ENCODE measurements around the gene UBE3B.

UBE3B gene

GRCh38 chr12:109553483-109553882 lies 76.0 kb downstream of the UBE3B start:
- Histone ChIP-seq H3K4me1 (ENCODE audit: control insufficient read depth, insufficient read depth, low read length) (no peaks in the 10 kb centered on the region), H3K9ac (ENCODE audit: low read depth, low read length) (no peak overlapping the region), H3K4me3 (ENCODE audit: low read depth, low read length) (no peak overlapping the region), H3K36me3 (ENCODE audit: control insufficient read depth, insufficient read depth, low read length) (no peaks in the 10 kb centered on the region), H3K9me3 (ENCODE audit: control insufficient read depth, insufficient read depth, low read length) (no peaks in the 10 kb centered on the region), H3K27me3 (ENCODE audit: control insufficient read depth, insufficient read depth, low read length) (no peaks in the 10 kb centered on the region)

DNA sequence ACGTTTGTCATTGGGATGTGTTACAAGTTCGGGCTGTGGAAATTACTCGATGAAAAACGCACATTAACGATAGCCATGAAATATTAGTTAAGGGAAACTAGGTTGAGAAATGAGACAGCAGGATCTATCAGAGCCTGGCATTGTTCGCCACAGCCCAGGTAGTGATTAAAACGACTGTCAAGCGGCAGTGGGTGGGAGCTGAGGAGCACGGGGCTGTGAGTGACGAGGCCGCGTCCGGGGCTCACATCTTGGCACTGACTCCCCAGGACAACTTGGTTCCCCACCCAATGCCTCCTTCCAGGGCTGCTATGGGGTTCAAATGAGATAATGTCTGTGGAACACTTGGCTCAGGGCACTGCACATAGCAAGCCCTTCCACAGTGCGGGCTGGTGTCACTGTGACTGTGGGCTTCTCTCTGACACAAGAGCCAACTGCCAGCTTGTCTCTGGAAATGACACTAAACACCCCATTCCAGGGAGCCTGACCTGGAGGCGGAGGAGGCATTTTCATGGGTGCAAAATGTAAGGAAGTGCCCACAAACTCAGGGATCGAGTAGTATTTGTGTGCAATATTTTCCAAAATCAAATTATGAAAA lies 76.6 kb downstream of the UBE3B start:
- Histone ChIP-seq H3K9ac (ENCODE audit: low read depth, low read length) (no peak overlapping the region), H3K36me3 (ENCODE audit: control insufficient read depth, insufficient read depth, low read length) (no peaks in the 10 kb centered on the region), H3K27me3 (ENCODE audit: control insufficient read depth, insufficient read depth, low read length) (no peaks in the 10 kb centered on the region), H3K9me3 (ENCODE audit: control insufficient read depth, insufficient read depth, low read length) (no peaks in the 10 kb centered on the region), H3K4me3 (ENCODE audit: low read depth, low read length) (no peak overlapping the region), H3K4me1 (ENCODE audit: control insufficient read depth, insufficient read depth, low read length) (no peaks in the 10 kb centered on the region)

GRCh38 chr12:109554761-109555160 lies 77.3 kb downstream of the UBE3B start:
- Histone ChIP-seq H3K4me3 (ENCODE audit: low read depth, low read length) (no peak overlapping the region), H3K9me3 (ENCODE audit: control insufficient read depth, insufficient read depth, low read length) (no peaks in the 10 kb centered on the region), H3K36me3 (ENCODE audit: control insufficient read depth, insufficient read depth, low read length) (no peaks in the 10 kb centered on the region), H3K9ac (ENCODE audit: low read depth, low read length) (no peak overlapping the region), H3K4me1 (ENCODE audit: control insufficient read depth, insufficient read depth, low read length) (no peaks in the 10 kb centered on the region), H3K27me3 (ENCODE audit: control insufficient read depth, insufficient read depth, low read length) (no peaks in the 10 kb centered on the region)

DNA sequence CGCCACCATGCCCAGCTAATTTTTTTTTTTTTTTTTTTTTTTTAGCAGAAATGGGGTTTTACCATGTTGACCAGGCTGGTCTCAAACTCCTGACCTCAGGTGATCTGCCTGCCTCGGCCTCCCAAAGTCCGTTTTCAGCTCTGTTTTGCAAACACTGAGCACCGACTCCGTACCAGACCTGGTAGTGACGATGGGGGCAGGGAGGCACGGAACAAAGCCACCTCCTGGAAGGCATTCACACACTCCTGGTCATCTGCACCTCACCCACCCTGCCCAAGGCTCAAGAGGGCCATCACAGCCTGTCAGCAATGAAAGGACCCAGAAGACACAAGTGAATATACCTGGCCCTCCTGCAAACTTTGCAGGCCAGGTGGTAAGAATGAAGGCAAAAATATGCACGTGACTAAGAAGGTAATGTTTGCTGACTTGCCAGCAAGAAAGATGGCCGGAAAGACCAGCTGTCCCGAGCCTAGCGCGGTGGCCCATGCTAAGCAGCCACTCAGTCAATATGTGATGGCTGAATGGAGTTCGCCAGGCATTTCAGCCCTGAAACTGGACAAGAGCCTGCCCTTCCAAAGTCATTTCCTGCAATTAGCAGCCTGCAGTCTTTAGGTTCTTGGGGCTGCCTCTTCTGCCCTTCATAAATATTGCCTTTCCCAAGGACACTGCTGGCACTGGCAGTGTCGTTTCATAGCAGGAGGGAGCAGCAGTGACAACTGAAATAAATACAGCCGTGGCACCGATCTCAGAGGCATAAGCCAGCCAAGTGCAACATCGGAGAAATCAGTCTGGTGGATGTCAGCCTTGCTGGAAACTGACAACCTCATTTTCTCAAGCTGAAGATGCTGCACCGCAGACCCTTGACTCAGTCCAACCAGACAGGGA lies 78.2 kb downstream of the UBE3B start:
- Histone ChIP-seq H3K9me3 (ENCODE audit: control insufficient read depth, insufficient read depth, low read length) (no peaks in the 10 kb centered on the region), H3K9ac (ENCODE audit: low read depth, low read length) (no peak overlapping the region), H3K4me1 (ENCODE audit: control insufficient read depth, insufficient read depth, low read length) (no peaks in the 10 kb centered on the region), H3K4me3 (ENCODE audit: low read depth, low read length) (no peak overlapping the region), H3K36me3 (ENCODE audit: control insufficient read depth, insufficient read depth, low read length) (no peaks in the 10 kb centered on the region), H3K27me3 (ENCODE audit: control insufficient read depth, insufficient read depth, low read length) (no peaks in the 10 kb centered on the region)

GRCh38 chr12:109557200-109557599 lies 79.8 kb downstream of the UBE3B start:
- Histone ChIP-seq H3K36me3 (ENCODE audit: control insufficient read depth, insufficient read depth, low read length) (no peaks in the 10 kb centered on the region), H3K27me3 (ENCODE audit: control insufficient read depth, insufficient read depth, low read length) (no peaks in the 10 kb centered on the region), H3K4me1 (ENCODE audit: control insufficient read depth, insufficient read depth, low read length) (no peaks in the 10 kb centered on the region), H3K4me3 (ENCODE audit: low read depth, low read length) (no peak overlapping the region), H3K9me3 (ENCODE audit: control insufficient read depth, insufficient read depth, low read length) (no peaks in the 10 kb centered on the region), H3K9ac (ENCODE audit: low read depth, low read length) (no peak overlapping the region)

DNA sequence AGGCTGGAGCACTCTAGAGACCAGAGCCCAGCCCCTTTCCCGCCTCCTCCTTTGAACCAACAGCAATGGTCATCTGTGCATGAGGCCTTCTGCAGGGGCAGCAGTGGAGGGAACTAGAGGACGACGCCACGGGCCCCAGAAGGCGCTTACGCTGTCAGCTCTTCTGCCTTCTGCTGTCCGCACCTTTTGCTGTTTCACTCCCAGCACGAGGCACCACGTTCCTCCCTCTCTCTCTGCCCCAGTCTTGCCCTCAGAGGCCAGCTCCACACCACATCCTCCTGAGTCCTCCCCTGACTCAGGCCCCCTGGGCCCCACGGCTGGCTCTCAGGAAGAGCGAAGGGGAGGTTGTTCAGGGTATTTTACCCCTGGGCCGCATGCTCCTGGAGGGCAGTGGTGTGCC lies 80.4 kb downstream of the UBE3B start:
- no peaks in the 10 kb centered on the region for H3K4me1 ChIP-seq (ENCODE audit: control insufficient read depth, insufficient read depth, low read length)
- no peak overlapping the region for H3K9ac ChIP-seq (ENCODE audit: low read depth, low read length)
- no peaks in the 10 kb centered on the region for H3K27me3 ChIP-seq (ENCODE audit: control insufficient read depth, insufficient read depth, low read length)
- no peaks in the 10 kb centered on the region for H3K9me3 ChIP-seq (ENCODE audit: control insufficient read depth, insufficient read depth, low read length)
- H3K36me3 ChIP-seq (ENCODE audit: control insufficient read depth, insufficient read depth, low read length) = peaks cover 2% of the 10 kb centered on the region
- H3K4me3 ChIP-seq (ENCODE audit: low read depth, low read length) = no peak overlapping the region

GRCh38 chr12:109558374-109559199 lies 81.2 kb downstream of the UBE3B start:
- Histone ChIP-seq H3K9ac (ENCODE audit: low read depth, low read length) (no peak overlapping the region), H3K9me3 (ENCODE audit: control insufficient read depth, insufficient read depth, low read length) (no peaks in the 10 kb centered on the region), H3K36me3 (ENCODE audit: control insufficient read depth, insufficient read depth, low read length) (peaks cover 6% of the 10 kb centered on the region), H3K4me3 (ENCODE audit: low read depth, low read length) (no peak overlapping the region), H3K4me1 (ENCODE audit: control insufficient read depth, insufficient read depth, low read length) (no peaks in the 10 kb centered on the region), H3K27me3 (ENCODE audit: control insufficient read depth, insufficient read depth, low read length) (no peaks in the 10 kb centered on the region)

- Histone ChIP-seq H3K4me3 (ENCODE audit: low read depth, low read length) (no peak overlapping the region), H3K27me3 (ENCODE audit: control insufficient read depth, insufficient read depth, low read length) (no peaks in the 10 kb centered on the region), H3K9me3 (ENCODE audit: control insufficient read depth, insufficient read depth, low read length) (no peaks in the 10 kb centered on the region), H3K4me1 (ENCODE audit: control insufficient read depth, insufficient read depth, low read length) (no peaks in the 10 kb centered on the region), H3K36me3 (ENCODE audit: control insufficient read depth, insufficient read depth, low read length) (peaks cover 10% of the 10 kb centered on the region), H3K9ac (ENCODE audit: low read depth, low read length) (no peak overlapping the region)
Measured at GRCh38 chr12:109559200-109559505, 81.7 kb downstream of the UBE3B start.

DNA sequence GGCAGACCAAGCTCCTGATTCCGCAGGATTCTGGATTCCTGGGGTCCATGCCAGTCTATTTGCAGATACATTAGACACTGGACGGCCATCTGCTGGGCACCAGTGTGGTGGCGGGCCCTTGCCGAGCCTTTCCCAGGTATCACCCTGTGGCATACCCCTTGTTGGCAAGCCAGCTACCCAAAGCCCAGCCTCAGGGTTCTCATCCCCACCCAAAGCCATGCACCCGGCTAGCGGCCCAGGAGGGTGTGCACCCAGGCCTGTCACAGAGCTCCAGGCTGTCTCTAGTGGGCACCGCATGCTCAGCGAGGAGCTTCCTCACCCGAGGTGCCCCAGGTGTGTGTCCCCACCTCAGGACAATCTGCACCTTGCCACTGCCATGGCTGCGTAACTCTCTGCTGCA lies 82.2 kb downstream of the UBE3B start:
- Histone ChIP-seq H3K4me1 (ENCODE audit: control insufficient read depth, insufficient read depth, low read length) (no peaks in the 10 kb centered on the region), H3K36me3 (ENCODE audit: control insufficient read depth, insufficient read depth, low read length) (peaks cover 10% of the 10 kb centered on the region)

GRCh38 chr12:109560867-109561710 lies 83.7 kb downstream of the UBE3B start:
- no peaks in the 10 kb centered on the region for H3K9me3 ChIP-seq (ENCODE audit: control insufficient read depth, insufficient read depth, low read length)
- no peaks in the 10 kb centered on the region for H3K27me3 ChIP-seq (ENCODE audit: control insufficient read depth, insufficient read depth, low read length)
- H3K4me1 ChIP-seq (ENCODE audit: control insufficient read depth, insufficient read depth, low read length) = no peaks in the 10 kb centered on the region
- H3K4me3 ChIP-seq (ENCODE audit: low read depth, low read length) = no peak overlapping the region
- peaks cover 10% of the 10 kb centered on the region for H3K36me3 ChIP-seq (ENCODE audit: control insufficient read depth, insufficient read depth, low read length)
- H3K9ac ChIP-seq (ENCODE audit: low read depth, low read length) = no peak overlapping the region

More for the DNA sequence above, 82.2 kb downstream of the UBE3B start:
- H3K4me3 ChIP-seq (ENCODE audit: low read depth, low read length) = no peak overlapping the region
- no peaks in the 10 kb centered on the region for H3K27me3 ChIP-seq (ENCODE audit: control insufficient read depth, insufficient read depth, low read length)
- H3K9ac ChIP-seq (ENCODE audit: low read depth, low read length) = no peak overlapping the region
- no peaks in the 10 kb centered on the region for H3K9me3 ChIP-seq (ENCODE audit: control insufficient read depth, insufficient read depth, low read length)

DNA sequence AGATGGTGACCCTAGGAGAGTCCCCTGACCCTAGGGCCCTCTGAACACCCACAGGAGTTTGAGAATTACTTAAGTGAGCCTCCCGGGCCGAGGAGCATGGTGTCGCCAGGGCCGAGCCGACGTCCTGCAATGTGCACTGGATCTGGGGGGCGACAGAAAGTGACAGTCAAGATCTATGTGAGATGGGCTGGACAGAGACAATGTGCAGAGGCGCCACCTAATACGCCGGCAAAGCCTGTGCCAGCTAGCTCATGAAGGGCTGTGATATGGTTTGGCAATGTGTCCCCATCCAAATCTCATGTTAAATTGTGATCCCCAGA lies 84.2 kb downstream of the UBE3B start:
- Histone ChIP-seq H3K36me3 (ENCODE audit: control insufficient read depth, insufficient read depth, low read length) (peaks cover 10% of the 10 kb centered on the region), H3K9ac (ENCODE audit: low read depth, low read length) (no peak overlapping the region), H3K27me3 (ENCODE audit: control insufficient read depth, insufficient read depth, low read length) (no peaks in the 10 kb centered on the region), H3K4me1 (ENCODE audit: control insufficient read depth, insufficient read depth, low read length) (no peaks in the 10 kb centered on the region), H3K4me3 (ENCODE audit: low read depth, low read length) (no peak overlapping the region), H3K9me3 (ENCODE audit: control insufficient read depth, insufficient read depth, low read length) (no peaks in the 10 kb centered on the region)
